ENCODE results near the gene ACOXL. TPM values are rescaled to one million over a fixed set of nuclear protein-coding genes. Genes with fewer than 3 reads are reported as not detected.

Gene ACOXL
- total and polyA plus RNA-seq, 9 of the 15 experiments (the other 6 are each of a cell fraction or from before 2014, with no cell fraction given): 0.31 to 0.56 TPM; not detected in 7

GRCh38 chr2:111162718-111163331 lies 430.5 kb downstream of the ACOXL start (continued):
- TF ChIP-seq MLX (CRISPR knock-in tag; conservative IDR thresholded peaks at IDR 0.05) (no peak), ZC3H8 (IDR thresholded peaks at IDR 0.05) (no peak), NCOA6 (IDR thresholded peaks at IDR 0.05) (no peak), NUFIP1 (IDR thresholded peaks at IDR 0.05; ENCODE audit: partially characterized antibody) (no peak), BRF1 (IDR thresholded peaks at IDR 0.05; ENCODE audit: borderline replicate concordance, extremely low read depth, insufficient read length) (no peak), ESRRA (IDR thresholded peaks at IDR 0.05; ENCODE audit: borderline replicate concordance, low read depth) (peak; percentile 88; the same call in 1 of the 2 replicates), ETS2 (tag; IDR thresholded peaks at IDR 0.05; ENCODE audit: borderline replicate concordance, poor library complexity, severe bottlenecking) (no peak), ZFP36 (IDR thresholded peaks at IDR 0.05; ENCODE audit: low read depth, low read length, partially characterized antibody) (no peak), ZNF143 (CRISPR knock-in tag; IDR thresholded peaks at IDR 0.05) (no peak), GATAD2B (IDR thresholded peaks at IDR 0.05; ENCODE audit: borderline replicate concordance) (no peak), RBFOX2 (IDR thresholded peaks at IDR 0.05; ENCODE audit: low read depth, low read length) (no peak), L3MBTL2 (IDR thresholded peaks at IDR 0.05) (no peak), HNRNPH1 (optimal IDR thresholded peaks at IDR 0.05; ENCODE audit: low read depth, low read length) (no peak), PRPF4 (IDR thresholded peaks at IDR 0.05; ENCODE audit: insufficient read depth, low read depth, low read length, poor library complexity, severe bottlenecking) (no peak), TBP (optimal IDR thresholded peaks at IDR 0.05; ENCODE audit: low read depth, low read length) (no peak), GABPA (tag; conservative IDR thresholded peaks at IDR 0.05; ENCODE audit: low read depth) (no peak; the same call in 1 of the 2 replicates), ARID2 (IDR thresholded peaks at IDR 0.05) (no peak), DLX4 (CRISPR knock-in tag; IDR thresholded peaks at IDR 0.05) (no peak), CCNT2 (IDR thresholded peaks at IDR 0.05; ENCODE audit: borderline replicate concordance, extremely low read depth, insufficient read length, low read depth, low read length) (peak; percentile 69), TAF15 (IDR thresholded peaks at IDR 0.05; ENCODE audit: low read depth, low read length) (no peak), BRD9 (IDR thresholded peaks at IDR 0.05; ENCODE audit: low read depth, partially characterized antibody) (no peak), ZNF398 (CRISPR knock-in tag; IDR thresholded peaks at IDR 0.05) (no peak), ZNF232 (CRISPR knock-in tag; IDR thresholded peaks at IDR 0.05) (no peak), SP1 (CRISPR knock-in tag; IDR thresholded peaks at IDR 0.05) (no peak), E2F4 (CRISPR knock-in tag; IDR thresholded peaks at IDR 0.05; ENCODE audit: low read depth) (no peak), SIN3B (IDR thresholded peaks at IDR 0.05; ENCODE audit: low read depth) (no peak)

All from K562 (cell line).